GM23338 (cell line): ENCODE results near the gene CNOT4.

Source experiments
- CREB1 ChIP-seq: fragments of 250-450 bp; sonication (Bioruptor Pico); IDR thresholded peaks from 2 replicates; pipeline ENCODE4 v1.5.0; 2020; ENCODE audit warnings: low read depth, mild to moderate bottlenecking, moderate library complexity
- CTCF ChIP-seq, 2 experiments: fragments of 200-600 bp in 1 of 2; sonication (generic) in 1 of 2; conservative IDR thresholded peaks; 2 replicates each; pipeline versions ENCODE4 v1.5.1 to v1.6.1; 2016 to 2017; ENCODE audit warnings: antibody characterized with exemption in 2 of 2, low read depth in 2 of 2, mild to moderate bottlenecking in 2 of 2, moderate library complexity in 1 of 2
- ETS1 ChIP-seq: IDR thresholded peaks from 2 replicates; pipeline ENCODE4 v1.6.1; 2016; ENCODE audit warnings: antibody characterized with exemption
- EZH2 ChIP-seq: fragments of 200-600 bp; sonication (generic); IDR thresholded peaks from one replicate; pipeline ENCODE4 v1.8.0; 2017; ENCODE audit warnings: antibody characterized with exemption, mild to moderate bottlenecking, low read depth; ENCODE audit not compliant: unreplicated experiment
- EZH2phosphoT487 ChIP-seq: fragments of 200-600 bp; sonication (generic); IDR thresholded peaks from one replicate; pipeline ENCODE4 v1.8.1; 2018; ENCODE audit warnings: antibody characterized with exemption; ENCODE audit not compliant: unreplicated experiment
- POLR2AphosphoS5 ChIP-seq: IDR thresholded peaks from 2 replicates; pipeline ENCODE4 v1.6.1; 2016; ENCODE audit warnings: antibody characterized with exemption, low read depth
- REST ChIP-seq: IDR thresholded peaks from one replicate; pipeline ENCODE4 v1.6.1; 2018; ENCODE audit warnings: antibody characterized with exemption; ENCODE audit not compliant: unreplicated experiment

GRCh38 chr7:135492151-135492550 is 17.8 kb downstream of the CNOT4 start:
- no peak for TF ChIP-seq CTCF (conservative IDR thresholded peaks at IDR 0.05; ENCODE audit: low read depth in 2 of 2)
- TF ChIP-seq EZH2 = no peak
- no peak for TF ChIP-seq REST
- TF ChIP-seq ETS1 = no peak
- no peak for TF ChIP-seq POLR2AphosphoS5
- TF ChIP-seq EZH2phosphoT487 = no peak
- no peak for TF ChIP-seq CREB1 (CRISPR knock-in tag)
